ENCODE measurements around the gene UGT3A2.

UGT3A2 gene

GRCh38 chr5:36066540-36067210 lies at the start of gene UGT3A2:
Gene UGT3A2 (minus strand): TSS chr5:36066882. CDS start chr5:36066789, 93 bp downstream.
- DNase-seq (ENCODE audit: low spot score): no peak

- DNase-seq (ENCODE audit: low spot score): no peak
Observed at GRCh38 chr5:36111238-36111637, 44.6 kb upstream of the UGT3A2 start.

- no peak for DNase-seq (ENCODE audit: low spot score)
Observed at GRCh38 chr5:36108758-36109460, 42.2 kb upstream of the UGT3A2 start.

GRCh38 chr5:36105819-36106218 lies 39.1 kb upstream of the UGT3A2 start:
- DNase-seq (ENCODE audit: low spot score): no peak

- no peak for DNase-seq (ENCODE audit: low spot score)
Observed at GRCh38 chr5:36099748-36100147, 33.1 kb upstream of the UGT3A2 start.

- DNase-seq (ENCODE audit: low spot score): no peak
Observed at GRCh38 chr5:36096486-36096885, 29.8 kb upstream of the UGT3A2 start.

GRCh38 chr5:36089989-36090388 lies 23.3 kb upstream of the UGT3A2 start:
- DNase-seq (ENCODE audit: low spot score): peak; percentile 32

- peak; percentile 42 for DNase-seq (ENCODE audit: low spot score)
Observed at GRCh38 chr5:36079200-36079781, 12.6 kb upstream of the UGT3A2 start.

- no peak for DNase-seq (ENCODE audit: low spot score)
Observed at GRCh38 chr5:36078430-36078829, 11.7 kb upstream of the UGT3A2 start.

- peak; percentile 10 for DNase-seq (ENCODE audit: low spot score)
Observed at GRCh38 chr5:36073595-36074216, 7.0 kb upstream of the UGT3A2 start.

- no peak for DNase-seq (ENCODE audit: low spot score)
Observed at GRCh38 chr5:36070687-36071571, 4.2 kb upstream of the UGT3A2 start.

- DNase-seq (ENCODE audit: low spot score): no peak
Observed at GRCh38 chr5:36068751-36069281, 2.1 kb upstream of the UGT3A2 start.

GRCh38 chr5:36066001-36066539 lies 612 bp downstream of the UGT3A2 start:
- DNase-seq (ENCODE audit: low spot score): no peak

- DNase-seq (ENCODE audit: low spot score): peak; percentile 17
Observed at GRCh38 chr5:36060420-36060887, 6.2 kb downstream of the UGT3A2 start.

GRCh38 chr5:36059571-36060419 lies 6.9 kb downstream of the UGT3A2 start:
- DNase-seq (ENCODE audit: low spot score): no peak

GRCh38 chr5:36058776-36059175 lies 7.9 kb downstream of the UGT3A2 start:
- DNase-seq (ENCODE audit: low spot score): no peak

GRCh38 chr5:36057386-36057785 lies 9.3 kb downstream of the UGT3A2 start:
- DNase-seq (ENCODE audit: low spot score): no peak

GRCh38 chr5:36056422-36056821 lies 10.3 kb downstream of the UGT3A2 start:
- no peak for DNase-seq (ENCODE audit: low spot score)

GRCh38 chr5:36055984-36056383 lies 10.7 kb downstream of the UGT3A2 start:
- no peak for DNase-seq (ENCODE audit: low spot score)

GRCh38 chr5:36054647-36055046 lies 12.0 kb downstream of the UGT3A2 start:
- DNase-seq (ENCODE audit: low spot score): no peak
